Motor neuron (in vitro differentiated cells): ENCODE data around the gene SIGMAR1. TPM values are rescaled to one million over a fixed set of nuclear protein-coding genes. Genes with fewer than 3 reads are reported as not detected.
A peak's percentile ranks its signal among the peaks of the same experiment; 100 is the strongest.

Experiments used
- ATAC-seq, 8 experiments: fragments of 200-7000 bp; cut with Tn5 transposase; replicated peaks in 6 of 8; 2 replicates each; pipeline ENCODE4 v1.8.0; 2021; ENCODE audit warnings: mild to moderate bottlenecking in 8 of 8, moderate library complexity in 8 of 8
- H3K27ac ChIP-seq, 2 donors: fragments of 250-450 bp; sonication (Bioruptor Pico); 2 replicates each; pipeline ENCODE4 v1.9.0; 2021; ENCODE audit warnings: antibody characterized with exemption in 2 of 2, mild to moderate bottlenecking in 2 of 2, moderate library complexity in 1 of 2
- H3K4me1 ChIP-seq, 2 donors: fragments of 250-450 bp; sonication (Bioruptor Pico); replicated peaks in 1 of 2; 2 replicates each; pipeline ENCODE4 v1.6.1; 2021; ENCODE audit warnings: antibody characterized with exemption in 2 of 2, mild to moderate bottlenecking in 2 of 2, moderate library complexity in 1 of 2
- H3K4me3 ChIP-seq, 5 donors: fragments of 250-450 bp; sonication (Bioruptor Pico); 2 replicates each; pipeline ENCODE4 v1.9.0; 2021; ENCODE audit warnings: antibody characterized with exemption in 5 of 5, mild to moderate bottlenecking in 5 of 5, moderate library complexity in 4 of 5
- WGBS, 10 experiments: fragments of 450-650 bp; shearing (Covaris generic); methylation state at CpG; one replicate each; pipeline ENCODE4 v1.0.0; 2022; 5-methylcytosine and 5-hydroxymethylcytosine counted together
- in situ Hi-C, 9 experiments: fragments of 400-800 bp; cut with MboI; loops; one replicate each; pipeline ENCODE4 v1.15.0; 2021; ENCODE audit warnings: low sequenced_read_pairs in 9 of 9, low pct_unique_long_range_greater_than_20kb in 2 of 9; ENCODE audit not compliant: unreplicated experiment in 9 of 9
- total RNA-seq, 8 experiments: library from RNA; unstranded; fragments of 300-600 nt; gene quantifications; 2 replicates each; pipeline versions ENCODE4 v1.2.3 to v1.2.4, GENCODE V29; 2022

Gene SIGMAR1
- total RNA-seq, 8 experiments from 2014 or later: 22.7 to 123 (median 41.2) TPM

GRCh38 chr9:34623374-34624235 is 14.0 kb downstream of the SIGMAR1 start:
- in situ Hi-C loops: no loop called here
- H3K4me3 ChIP-seq: no peak overlapping the region

GRCh38 chr9:34620061-34620994 is 17.3 kb downstream of the SIGMAR1 start, which contains the start of gene DCTN3:
TSS of gene DCTN3 (minus strand) at chr9:34620495. CDS start at chr9:34620464, 31 bp downstream.
- in situ Hi-C loops: no loop called here
- ATAC-seq: peak; percentile 92 to 99 (median 96)
- WGBS, 10 experiments: 0 to 42% (median 4%) methylated on average over 1 to 29 of the region's 43 CpGs
- Histone ChIP-seq H3K27ac (peak within 1 kb of the TSS; percentile 59 to 70), H3K4me1 (peaks cover 20 to 23% of the 10 kb centered on the region in 2 donors), H3K4me3 (peak within 1 kb of the TSS; percentile 62 to 90 (median 81))

More at GRCh38 chr9:34623374-34624235, 14.0 kb downstream of the SIGMAR1 start:
- peaks cover 20 to 27% of the 10 kb centered on the region in 2 donors for H3K4me1 ChIP-seq
- ATAC-seq: no peak
- 0 to 100% (median 80%) methylated on average over 1 to 6 of the region's 63 CpGs; no CpG with 5 or more reads in 5 of the 10 experiments for WGBS, 10 experiments
- no peak overlapping the region for H3K27ac ChIP-seq

GRCh38 chr9:34615132-34615531 is 22.5 kb downstream of the SIGMAR1 start:
- Histone ChIP-seq H3K4me1 (peaks cover 21 to 23% of the 10 kb centered on the region in 2 donors), H3K27ac (no peak overlapping the region), H3K4me3 (no peak overlapping the region)
- in situ Hi-C loops: no loop called here
- ATAC-seq: no peak
- 90 to 100% (median 90%) methylated on average over 2 of the region's 2 CpGs; no CpG with 5 or more reads in 7 of the 10 experiments for WGBS, 10 experiments

- in situ Hi-C loops: no loop called here
These were observed 24.7 kb downstream of the SIGMAR1 start for GRCh38 chr9:34612788-34613390.

GRCh38 chr9:34611811-34612787 is 25.5 kb downstream of the SIGMAR1 start, which contains the start of gene RPP25L:
TSS of gene RPP25L (minus strand) at chr9:34612097. CDS start at chr9:34611296, 801 bp downstream.
- H3K4me3 ChIP-seq: peak within 1 kb of the TSS; percentile 45 to 90 (median 58)
- WGBS, 10 experiments: 0 to 3% (median 0%) methylated on average over 1 to 7 of the region's 77 CpGs; no CpG with 5 or more reads in 6 of the 10 experiments
- in situ Hi-C loops: no loop called here
- H3K27ac ChIP-seq: peak within 1 kb of the TSS; percentile 81 to 82
- peaks cover 23% of the 10 kb centered on the region in 2 donors for H3K4me1 ChIP-seq
- peak; percentile 82 to 92 (median 92) for ATAC-seq

More at GRCh38 chr9:34612788-34613390, 24.7 kb downstream of the SIGMAR1 start:
- peak overlapping the region; percentile 81 to 82 for H3K27ac ChIP-seq
- peaks cover 15 to 19% of the 10 kb centered on the region in 2 donors for H3K4me1 ChIP-seq
- peak; percentile 10 to 62 (median 28) for ATAC-seq
- H3K4me3 ChIP-seq: peak overlapping the region; percentile 45 to 90 (median 58)
- 0 to 40% (median 2%) methylated on average over 1 to 7 of the region's 15 CpGs; no CpG with 5 or more reads in 2 of the 10 experiments for WGBS, 10 experiments

GRCh38 chr9:34611251-34611810 is 26.3 kb downstream of the SIGMAR1 start:
- WGBS, 10 experiments: 0 to 43% (median 27%) methylated on average over 1 to 2 of the region's 10 CpGs; no CpG with 5 or more reads in 7 of the 10 experiments
- peak overlapping the region; percentile 45 to 90 (median 58) for H3K4me3 ChIP-seq
- ATAC-seq: peak; percentile 12 to 39 (median 18)
- H3K4me1 ChIP-seq: peaks cover 31% of the 10 kb centered on the region in 2 donors
- H3K27ac ChIP-seq: peak overlapping the region; percentile 81 to 82
- in situ Hi-C loops: no loop called here

GRCh38 chr9:34610434-34611206 is 27.0 kb downstream of the SIGMAR1 start:
- ATAC-seq: no peak
- WGBS, 10 experiments: 83 to 100% (median 94%) methylated on average over 1 to 2 of the region's 20 CpGs; no CpG with 5 or more reads in 4 of the 10 experiments
- H3K4me3 ChIP-seq: peak overlapping the region in 2 of 5 donors; percentile 58 to 90
- peaks cover 31 to 33% of the 10 kb centered on the region in 2 donors for H3K4me1 ChIP-seq
- H3K27ac ChIP-seq: no peak overlapping the region
- in situ Hi-C loops: no loop called here

GRCh38 chr9:34607331-34607730 is 30.3 kb downstream of the SIGMAR1 start:
- Histone ChIP-seq H3K4me1 (peaks cover 24 to 34% of the 10 kb centered on the region in 2 donors), H3K4me3 (no peak overlapping the region), H3K27ac (peak overlapping the region; percentile 62 to 72)
- in situ Hi-C loops: loop anchor here in 1 of 9 experiments (10.0 kb wide), 1 partner anchor 173 kb away; no protein-coding TSS in a partner anchor
- 25 to 92% (median 60%) methylated on average over 1 to 2 of the region's 2 CpGs; no CpG with 5 or more reads in 3 of the 10 experiments for WGBS, 10 experiments
- ATAC-seq: no peak

GRCh38 chr9:34606905-34607304 is 30.7 kb downstream of the SIGMAR1 start:
- 40 to 100% (median 57%) methylated on average over 1 to 3 of the region's 3 CpGs; no CpG with 5 or more reads in 4 of the 10 experiments for WGBS, 10 experiments
- no peak overlapping the region for H3K4me3 ChIP-seq
- H3K27ac ChIP-seq: peak overlapping the region; percentile 62 to 72
- ATAC-seq: peak in 5 of 8 experiments; percentile 26 to 59 (median 49)
- in situ Hi-C loops: loop anchor here in 1 of 9 experiments (10.0 kb wide), 1 partner anchor 172 kb away; no protein-coding TSS in a partner anchor
- H3K4me1 ChIP-seq: peaks cover 27 to 37% of the 10 kb centered on the region in 2 donors

- Histone ChIP-seq H3K27ac (peak overlapping the region; percentile 62 to 72), H3K4me3 (no peak overlapping the region), H3K4me1 (peaks cover 28 to 41% of the 10 kb centered on the region in 2 donors)
- no peak for ATAC-seq
- in situ Hi-C loops: loop anchor here in 1 of 9 experiments (10.0 kb wide), 1 partner anchor 171 kb away; no protein-coding TSS in a partner anchor
These were observed 31.4 kb downstream of the SIGMAR1 start for GRCh38 chr9:34606190-34606589.
